ENCODE measurements around the gene ZNF549.
"Not testable (repeated sequence)": the region's sequence is repeated elsewhere in the genome, so short reads cannot be mapped to it uniquely, and the experiment has no call there.

The ZNF549 gene

GRCh38 chr19:57527136-57527881 lies at the start of gene ZNF549:
ZNF549 (plus strand) TSS chr19:57527356; CDS start chr19:57527574, 218 bp downstream.
- peak; percentile 67 to 76 for DNase-seq (ENCODE audit: low read depth in 2 of 2, low spot score in 1 of 2)

GRCh38 chr19:57487477-57488298 lies 39.5 kb upstream of the ZNF549 start, which contains the start of gene ZNF419:
ZNF419 (plus strand) TSS chr19:57487750; CDS start chr19:57487951, 201 bp downstream.
- peak; percentile 88 to 89 for DNase-seq (ENCODE audit: low read depth in 2 of 2, low spot score in 1 of 2)

DNA sequence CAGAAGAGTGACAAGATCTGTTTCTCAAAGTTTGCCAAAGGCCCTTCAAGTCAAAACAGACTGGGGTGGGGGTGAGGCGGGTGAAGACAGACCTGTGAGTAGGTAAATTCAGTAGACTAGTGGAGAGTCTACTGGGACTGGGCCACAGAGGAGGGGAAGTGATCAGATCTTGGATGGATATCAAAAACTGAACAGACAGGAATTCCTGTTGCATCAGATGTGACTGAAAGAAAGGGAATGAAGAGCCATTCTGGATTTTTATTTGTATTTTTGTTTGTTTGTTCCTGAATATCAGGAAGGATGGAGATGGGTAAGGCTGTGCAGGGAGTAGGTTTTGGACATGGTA lies 38.9 kb upstream of the ZNF549 start:
- not testable (repeated sequence) for DNase-seq (ENCODE audit: low read depth in 2 of 2, low spot score in 1 of 2)

GRCh38 chr19:57499332-57499679 lies 27.9 kb upstream of the ZNF549 start:
- DNase-seq (ENCODE audit: low read depth in 2 of 2, low spot score in 1 of 2) = not testable (repeated sequence)

- DNase-seq (ENCODE audit: low read depth in 2 of 2, low spot score in 1 of 2) = peak; percentile 92 to 93
Measured at GRCh38 chr19:57499680-57500395, 27.3 kb upstream of the ZNF549 start, which contains the start of gene ZNF773. ZNF773 (plus strand) TSS chr19:57499938; CDS start chr19:57500081, 143 bp downstream.

- not testable (repeated sequence) for DNase-seq (ENCODE audit: low read depth in 2 of 2, low spot score in 1 of 2)
Measured at GRCh38 chr19:57500400-57500799, 26.8 kb upstream of the ZNF549 start.

DNA sequence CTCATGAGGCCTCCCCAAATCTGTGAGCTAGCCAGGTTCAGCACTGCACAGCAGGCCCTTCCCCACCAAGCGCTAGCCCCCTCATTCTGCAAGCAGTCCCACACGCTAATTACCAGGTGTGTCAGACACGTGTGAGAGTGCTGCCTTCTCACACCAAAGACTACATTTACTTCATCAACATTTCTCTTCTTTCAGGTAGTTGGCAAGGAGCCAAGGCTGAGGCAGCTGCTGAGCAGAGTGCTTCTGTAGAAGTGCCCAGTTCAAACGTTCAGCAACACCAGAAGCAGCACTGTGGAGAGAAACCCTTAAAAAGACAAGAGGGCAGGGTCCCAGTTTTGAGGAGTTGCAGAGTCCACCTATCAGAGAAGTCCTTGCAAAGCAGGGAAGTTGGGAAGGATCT lies 21.0 kb upstream of the ZNF549 start:
- DNase-seq (ENCODE audit: low read depth in 2 of 2, low spot score in 1 of 2) = no peak

DNA sequence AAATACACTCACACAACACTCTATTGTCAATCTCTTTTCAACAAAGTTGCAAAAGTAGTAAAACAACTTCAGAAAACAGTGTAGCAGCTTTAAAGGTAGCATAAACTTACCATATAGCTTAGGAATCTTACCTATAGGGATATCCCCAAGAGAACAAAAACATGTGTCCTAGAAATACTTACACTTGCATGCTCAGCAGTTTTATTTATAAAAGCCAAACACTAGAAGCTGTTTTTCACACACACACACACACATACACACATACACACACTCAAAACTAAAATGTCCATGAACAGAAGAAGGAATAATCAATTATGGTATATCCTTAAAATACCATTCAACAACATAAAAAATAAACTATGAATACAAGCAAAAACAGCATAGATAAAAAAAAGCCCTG lies 15.7 kb upstream of the ZNF549 start:
- no peak for DNase-seq (ENCODE audit: low read depth in 2 of 2, low spot score in 1 of 2)

GRCh38 chr19:57512845-57513244 lies 14.3 kb upstream of the ZNF549 start:
- no peak for DNase-seq (ENCODE audit: low read depth in 2 of 2, low spot score in 1 of 2)

GRCh38 chr19:57515255-57515654 lies 11.9 kb upstream of the ZNF549 start:
- no peak for DNase-seq (ENCODE audit: low read depth in 2 of 2, low spot score in 1 of 2)

- not testable (repeated sequence) for DNase-seq (ENCODE audit: low read depth in 2 of 2, low spot score in 1 of 2)
Measured at GRCh38 chr19:57518021-57518420, 9.1 kb upstream of the ZNF549 start.

DNA sequence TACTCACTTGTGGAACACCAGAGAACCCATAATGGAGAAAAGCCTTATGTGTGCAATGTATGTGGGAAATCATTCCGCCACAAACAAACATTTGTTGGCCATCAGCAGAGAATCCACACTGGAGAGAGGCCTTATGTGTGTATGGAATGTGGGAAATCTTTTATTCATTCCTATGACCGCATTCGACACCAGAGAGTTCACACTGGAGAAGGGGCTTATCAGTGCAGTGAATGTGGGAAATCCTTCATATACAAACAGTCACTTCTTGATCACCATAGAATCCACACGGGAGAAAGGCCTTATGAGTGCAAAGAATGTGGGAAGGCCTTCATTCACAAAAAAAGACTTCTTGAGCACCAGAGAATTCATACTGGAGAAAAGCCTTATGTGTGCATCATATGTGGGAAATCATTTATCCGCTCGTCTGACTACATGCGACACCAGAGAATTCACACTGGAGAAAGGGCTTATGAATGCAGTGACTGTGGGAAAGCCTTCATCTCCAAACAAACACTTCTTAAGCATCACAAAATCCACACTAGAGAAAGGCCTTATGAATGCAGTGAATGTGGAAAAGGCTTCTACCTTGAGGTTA lies 10.9 kb downstream of the ZNF549 start:
- no peak for DNase-seq (ENCODE audit: low read depth in 2 of 2, low spot score in 1 of 2)

DNA sequence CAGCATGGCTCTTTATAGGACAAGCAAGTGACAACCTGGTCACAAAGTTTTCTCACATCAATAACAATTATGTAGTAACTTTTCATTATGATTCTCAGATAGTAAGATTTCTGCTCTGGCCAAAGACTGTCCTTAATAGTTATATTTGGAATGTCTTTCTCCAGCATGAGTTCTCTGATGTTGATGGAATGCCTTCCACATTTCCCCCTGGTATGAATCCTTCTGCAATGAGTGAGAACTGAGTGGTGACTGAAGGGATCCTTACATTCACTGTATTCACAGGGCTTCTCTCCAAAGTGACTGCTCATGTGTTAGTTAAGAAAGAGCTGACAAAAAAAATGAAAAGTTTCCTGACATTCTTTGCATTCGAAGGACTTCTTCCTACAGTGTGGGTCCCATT lies 19.4 kb downstream of the ZNF549 start:
- DNase-seq (ENCODE audit: low read depth in 2 of 2, low spot score in 1 of 2) = no peak

DNA sequence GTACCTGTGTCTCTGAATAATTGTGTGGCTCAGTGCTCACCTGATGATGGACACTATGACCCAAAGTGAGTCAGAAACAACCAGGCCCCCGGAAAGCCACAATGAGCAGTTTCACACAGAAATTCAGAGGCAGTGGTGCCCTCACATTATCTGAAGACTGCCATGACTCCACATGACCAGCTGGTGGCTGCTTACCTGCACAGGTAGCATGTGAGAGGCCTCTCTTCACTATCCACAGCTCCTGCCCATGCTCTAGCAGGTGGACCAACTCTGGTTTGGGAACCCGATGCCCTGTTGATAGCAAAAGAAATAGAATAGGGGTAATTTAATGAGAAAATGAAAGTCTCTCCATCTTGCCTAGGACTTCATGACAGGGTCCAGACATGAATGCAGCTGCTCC lies 25.3 kb downstream of the ZNF549 start:
- no peak for DNase-seq (ENCODE audit: low read depth in 2 of 2, low spot score in 1 of 2)

DNA sequence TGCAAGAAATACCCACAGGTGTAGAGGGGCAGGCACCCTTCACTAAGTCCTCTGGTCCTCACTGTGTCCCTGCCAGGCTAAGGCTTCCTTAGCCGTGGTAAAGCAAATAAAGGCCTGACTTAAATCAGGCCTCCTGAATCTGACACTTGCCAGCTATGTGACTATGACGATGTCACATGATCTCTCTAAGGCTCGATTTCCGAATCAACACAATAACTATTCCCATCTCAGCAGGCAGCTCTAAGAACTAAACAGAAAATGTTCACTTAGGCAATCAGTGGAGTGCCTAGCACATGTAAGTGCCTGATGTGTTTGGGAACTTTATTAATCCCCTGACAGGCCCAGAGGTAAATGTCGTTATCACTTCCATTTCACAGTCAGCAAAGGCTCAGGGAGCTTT lies 30.5 kb downstream of the ZNF549 start:
- no peak for DNase-seq (ENCODE audit: low read depth in 2 of 2, low spot score in 1 of 2)

- no peak for DNase-seq (ENCODE audit: low read depth in 2 of 2, low spot score in 1 of 2)
Measured at GRCh38 chr19:57558525-57558924, 31.4 kb downstream of the ZNF549 start.

GRCh38 chr19:57559008-57559403 lies 31.9 kb downstream of the ZNF549 start:
- no peak for DNase-seq (ENCODE audit: low read depth in 2 of 2, low spot score in 1 of 2)

DNA sequence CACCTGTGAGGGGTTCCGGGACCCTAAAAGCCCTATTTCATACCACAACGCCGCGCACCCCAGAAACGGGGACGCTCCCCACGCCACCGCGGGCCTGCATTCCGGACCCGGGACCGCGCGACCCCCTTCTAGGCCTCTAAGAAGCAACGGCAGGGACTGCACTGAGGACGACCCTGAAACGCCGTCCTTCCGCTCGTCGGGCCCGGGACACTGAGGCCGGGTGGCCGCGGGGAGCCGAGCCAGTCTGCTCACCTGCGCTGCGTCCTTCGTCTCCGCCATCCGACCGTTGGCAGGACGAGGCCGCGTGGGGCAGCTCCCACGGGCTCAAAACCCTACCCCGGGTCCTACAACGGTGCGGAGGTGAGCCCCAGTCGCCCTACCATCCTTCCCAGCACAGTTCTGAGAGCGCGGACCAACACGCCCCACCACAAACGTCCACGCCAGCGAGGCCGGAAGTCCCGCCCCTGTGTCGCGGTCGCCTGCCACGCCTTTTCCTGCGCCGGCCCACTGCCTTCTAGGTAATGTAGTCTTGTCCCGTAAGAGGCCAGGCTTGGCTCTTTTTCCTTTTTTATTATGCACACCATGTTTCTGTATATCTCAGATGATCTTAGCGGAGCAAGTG lies 32.4 kb downstream of the ZNF549 start, which contains the start of gene ZNF550:
ZNF550 (minus strand) TSS at position 460 of the 622 bp plus-strand sequence; CDS start at position 279, 181 bp downstream.
- peak; percentile 74 to 80 for DNase-seq (ENCODE audit: low read depth in 2 of 2, low spot score in 1 of 2)

GRCh38 chr19:57560049-57560491 lies 32.9 kb downstream of the ZNF549 start:
- DNase-seq (ENCODE audit: low read depth in 2 of 2, low spot score in 1 of 2) = no peak

GRCh38 chr19:57563547-57563946 lies 36.4 kb downstream of the ZNF549 start:
- DNase-seq (ENCODE audit: low read depth in 2 of 2, low spot score in 1 of 2) = no peak

Measured in stimulated activated CD8-positive, alpha-beta memory T cell treated with anti-CD3 and anti-CD28 coated beads, Interleukin-4, amount 100 ng/mL, for 4 hours (primary cell).